Neural progenitor cell (in vitro differentiated cells): Measurements from ENCODE around the gene BBS9.

Experiments
- CTCF ChIP-seq: fragments of 200-600 bp; sonication (generic); IDR thresholded peaks from 2 replicates; pipeline ENCODE4 v1.5.1; 2017; ENCODE audit warnings: antibody characterized with exemption, mild to moderate bottlenecking
- EZH2 ChIP-seq: fragments of 200-600 bp; sonication (generic); IDR thresholded peaks from 2 replicates; pipeline ENCODE4 v1.6.1; 2017; ENCODE audit warnings: antibody characterized with exemption, mild to moderate bottlenecking, moderate library complexity

DNA sequence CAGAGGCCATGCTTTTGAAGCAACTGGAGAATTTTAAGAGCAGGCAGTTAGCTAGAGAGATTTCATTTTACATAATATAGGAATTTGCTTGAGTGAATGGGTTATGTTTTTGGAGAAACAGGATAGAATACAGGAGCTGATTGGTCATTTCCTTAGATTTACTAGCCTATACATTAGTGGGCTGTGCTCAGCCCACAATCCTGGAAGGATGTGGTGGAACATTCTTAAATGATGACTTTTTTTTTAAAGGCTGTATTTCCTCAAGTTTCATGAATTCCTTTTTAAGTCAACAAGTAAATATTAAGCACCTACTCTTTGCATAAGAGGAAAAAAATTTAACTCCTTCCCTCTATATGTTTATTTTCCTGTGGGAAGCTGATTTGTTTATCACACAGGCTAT is 461.6 kb downstream of the BBS9 start:
- TF ChIP-seq CTCF: no peak
- no peak for TF ChIP-seq EZH2
